Liver (tissue), 3 donors: ENCODE results near the gene ZNF418.

Source experiments
- CTCF ChIP-seq: fragments of 150-350 bp; IDR thresholded peaks from 2 replicates; pipeline ENCODE4 v1.5.1; 2017; ENCODE audit warnings: improper control_type of control experiment, low read depth, low read length; ENCODE audit not compliant: missing input control
- FOXA1 ChIP-seq: IDR thresholded peaks from 2 replicates; pipeline ENCODE4 v1.6.1; 2016; ENCODE audit warnings: antibody characterized with exemption
- FOXA2 ChIP-seq: IDR thresholded peaks from 2 replicates; pipeline ENCODE4 v1.6.1; 2016; ENCODE audit warnings: antibody characterized with exemption
- GABPA ChIP-seq, 2 donors: IDR thresholded peaks in 1 of 2; conservative IDR thresholded peaks in 1 of 2; 2 replicates each; pipeline ENCODE4 v1.6.1; 2016; ENCODE audit warnings: antibody characterized with exemption in 2 of 2, mild to moderate bottlenecking in 1 of 2, moderate library complexity in 1 of 2
- MAX ChIP-seq: IDR thresholded peaks from 2 replicates; pipeline ENCODE4 v1.6.1; 2016; ENCODE audit warnings: antibody characterized with exemption
- RAD21 ChIP-seq, 2 donors: IDR thresholded peaks; 2 replicates each; pipeline ENCODE4 v1.6.1; 2016; ENCODE audit warnings: antibody characterized with exemption in 2 of 2, mild to moderate bottlenecking in 2 of 2
- REST ChIP-seq: IDR thresholded peaks from 2 replicates; pipeline ENCODE4 v1.6.1; 2016; ENCODE audit warnings: antibody characterized with exemption, mild to moderate bottlenecking
- RXRA ChIP-seq, 2 donors: IDR thresholded peaks; 2 replicates each; pipeline ENCODE4 v1.6.1; 2017 to 2018; ENCODE audit warnings: antibody characterized with exemption in 2 of 2, mild to moderate bottlenecking in 1 of 2
- SP1 ChIP-seq: IDR thresholded peaks from 2 replicates; pipeline ENCODE4 v1.6.1; 2018; ENCODE audit warnings: antibody characterized with exemption, mild to moderate bottlenecking
- ZBTB33 ChIP-seq: IDR thresholded peaks from 2 replicates; pipeline ENCODE4 v1.6.1; 2016; ENCODE audit warnings: antibody characterized with exemption
- donor health status: healthy.
- donor health status: healthy.

DNA sequence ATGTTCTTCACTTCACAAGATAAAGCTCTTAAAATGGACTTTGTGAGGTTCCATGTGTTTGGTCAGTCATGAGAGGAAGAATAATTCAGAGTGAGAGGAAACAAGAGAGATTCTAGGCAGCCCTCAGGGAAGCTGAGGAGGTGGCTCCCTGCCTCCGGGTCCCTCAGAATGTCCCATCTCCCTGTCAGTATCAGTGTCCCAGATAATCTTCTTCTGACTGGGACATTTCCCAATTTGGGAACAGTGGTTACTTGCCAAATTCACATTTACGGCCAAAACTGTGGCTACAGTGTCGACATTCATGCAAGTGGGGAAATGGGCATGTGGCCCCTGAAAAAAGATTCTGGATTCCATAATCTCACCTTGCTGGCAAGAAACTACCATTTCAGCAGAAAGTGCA, 27.8 kb downstream of the ZNF418 start:
- TF ChIP-seq MAX (no peak), CTCF (no peak), GABPA (IDR thresholded peaks at IDR 0.05 in 1 of 2, conservative IDR thresholded peaks at IDR 0.05 in 1 of 2) (no peak), SP1 (no peak), RAD21 (IDR thresholded peaks at IDR 0.05) (no peak), FOXA1 (no peak), RXRA (IDR thresholded peaks at IDR 0.05) (no peak), REST (no peak), ZBTB33 (no peak), FOXA2 (no peak)
